Progenitor cell of endocrine pancreas (in vitro differentiated cells): Measurements from ENCODE around the gene AKR1C3. TPM values are rescaled to one million over a fixed set of nuclear protein-coding genes. Genes with fewer than 3 reads are reported as not detected.
"Not testable (repeated sequence)": the region's sequence is repeated elsewhere in the genome, so short reads cannot be mapped to it uniquely, and the experiment has no call there.

ENCODE experiments used
- DNase-seq: peaks from one replicate; pipeline ENCODE4 v3.0.0; 2021; ENCODE audit warnings: low spot score; ENCODE audit not compliant: unreplicated experiment
- H3K27ac Mint-ChIP-seq: 2 replicates; pipeline ENCODE4 v1.8.0; 2021; ENCODE audit warnings: mild to moderate bottlenecking, moderate library complexity, mixed read lengths
- H3K27me3 Mint-ChIP-seq: 2 replicates; pipeline ENCODE4 v1.8.0; 2021; ENCODE audit warnings: mixed read lengths
- H3K36me3 Mint-ChIP-seq: 2 replicates; pipeline ENCODE4 v1.8.0; 2022; ENCODE audit warnings: mixed read lengths; ENCODE audit not compliant: insufficient read depth
- H3K4me1 Mint-ChIP-seq: 2 replicates; pipeline ENCODE4 v1.8.0; 2021; ENCODE audit warnings: low read depth, mixed read lengths
- H3K4me3 Mint-ChIP-seq: 2 replicates; pipeline ENCODE4 v1.8.0; 2021; ENCODE audit warnings: low read depth, mild to moderate bottlenecking, moderate library complexity, mixed read lengths
- H3K9me3 Mint-ChIP-seq: 2 replicates; pipeline ENCODE4 v1.8.0; 2021; ENCODE audit warnings: low read depth, mixed read lengths
- long read RNA-seq: library from polyadenylated mRNA; unstranded; transcript quantifications from one replicate; pipeline ENCODE4 v2.0.0, GENCODE V29; 2020
- total RNA-seq: library from RNA; stranded (reverse); gene quantifications from 2 replicates; pipeline ENCODE4 v1.2.1, GENCODE V29; 2021
- TF ChIP-seq, protein P1 (sequence below): fragments of 200-600 bp; sonication (generic); IDR thresholded peaks from one replicate; pipeline ENCODE4 v1.5.0; 2021; ENCODE audit warnings: antibody characterized with exemption, mild to moderate bottlenecking; ENCODE audit not compliant: unreplicated experiment

The AKR1C3 gene
- total RNA-seq = 4.6 and 9.3 TPM in 2 replicates
- long read RNA-seq, partial matches to known transcripts = 0 of 13 reads
- long read RNA-seq, other reads (novel, unspliced or antisense) = 7 of 13 reads

DNA sequence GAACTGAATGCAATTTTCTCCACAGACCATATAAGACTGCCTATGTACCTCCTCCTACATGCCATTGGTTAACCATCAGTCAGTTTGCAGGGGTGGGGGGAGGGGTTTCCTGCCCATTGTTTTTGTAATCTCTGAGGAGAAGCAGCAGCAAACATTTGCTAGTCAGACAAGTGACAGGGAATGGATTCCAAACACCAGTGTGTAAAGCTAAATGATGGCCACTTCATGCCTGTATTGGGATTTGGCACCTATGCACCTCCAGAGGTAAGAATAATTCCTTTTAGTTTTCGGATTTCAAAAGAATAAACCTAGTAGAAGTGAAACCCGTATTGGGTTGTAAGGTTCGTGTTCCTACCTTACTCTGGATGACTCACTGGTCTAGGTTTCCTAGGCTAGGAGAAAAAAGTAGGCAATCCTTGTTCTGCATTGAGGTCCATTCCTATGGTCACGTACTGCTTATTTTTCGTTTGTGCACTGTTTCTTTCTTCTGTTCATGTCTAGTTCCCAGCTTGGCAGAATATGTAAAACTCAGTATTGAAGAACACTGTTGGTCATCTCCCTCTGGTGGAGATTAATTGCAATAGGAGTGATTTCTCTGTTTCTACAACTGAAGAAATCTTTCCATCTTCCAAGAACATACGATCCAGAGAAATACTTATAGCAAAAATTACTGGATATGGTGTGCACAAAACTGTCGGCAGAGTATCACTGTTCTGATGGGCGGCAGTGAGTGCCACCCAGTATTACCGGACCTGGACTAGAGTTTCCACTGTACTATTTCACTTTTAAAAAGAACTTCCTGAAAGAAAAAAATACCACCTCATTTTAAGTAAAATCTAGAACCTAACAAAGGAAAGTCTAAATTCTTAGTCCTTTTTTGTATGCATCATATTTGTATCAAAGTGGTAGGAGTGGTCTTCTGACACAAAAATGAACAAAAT, at the start of gene AKR1C3:
AKR1C3 (plus strand) TSS at position 150 of the 941 bp plus-strand sequence; CDS start at position 181, 31 bp downstream.
- Mint-ChIP-seq H3K9me3 (peaks cover 14% of the 10 kb centered on the region), H3K27ac (no peak within 1 kb of the TSS), H3K27me3 (no peaks in the 10 kb centered on the region), H3K4me1 (no peaks in the 10 kb centered on the region), H3K4me3 (no peak within 1 kb of the TSS), H3K36me3 (no peaks in the 10 kb centered on the region)
- TF ChIP-seq, protein P1, sequence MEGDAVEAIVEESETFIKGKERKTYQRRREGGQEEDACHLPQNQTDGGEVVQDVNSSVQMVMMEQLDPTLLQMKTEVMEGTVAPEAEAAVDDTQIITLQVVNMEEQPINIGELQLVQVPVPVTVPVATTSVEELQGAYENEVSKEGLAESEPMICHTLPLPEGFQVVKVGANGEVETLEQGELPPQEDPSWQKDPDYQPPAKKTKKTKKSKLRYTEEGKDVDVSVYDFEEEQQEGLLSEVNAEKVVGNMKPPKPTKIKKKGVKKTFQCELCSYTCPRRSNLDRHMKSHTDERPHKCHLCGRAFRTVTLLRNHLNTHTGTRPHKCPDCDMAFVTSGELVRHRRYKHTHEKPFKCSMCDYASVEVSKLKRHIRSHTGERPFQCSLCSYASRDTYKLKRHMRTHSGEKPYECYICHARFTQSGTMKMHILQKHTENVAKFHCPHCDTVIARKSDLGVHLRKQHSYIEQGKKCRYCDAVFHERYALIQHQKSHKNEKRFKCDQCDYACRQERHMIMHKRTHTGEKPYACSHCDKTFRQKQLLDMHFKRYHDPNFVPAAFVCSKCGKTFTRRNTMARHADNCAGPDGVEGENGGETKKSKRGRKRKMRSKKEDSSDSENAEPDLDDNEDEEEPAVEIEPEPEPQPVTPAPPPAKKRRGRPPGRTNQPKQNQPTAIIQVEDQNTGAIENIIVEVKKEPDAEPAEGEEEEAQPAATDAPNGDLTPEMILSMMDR = peak; percentile 40
- no peak for DNase-seq

- H3K27ac Mint-ChIP-seq = no peak overlapping the region
- TF ChIP-seq, protein P1 = no peak
- no peak overlapping the region for H3K4me3 Mint-ChIP-seq
- peaks cover 17% of the 10 kb centered on the region for H3K9me3 Mint-ChIP-seq
- no peak for DNase-seq
- H3K36me3 Mint-ChIP-seq = peaks cover 4% of the 10 kb centered on the region
- peaks cover 21% of the 10 kb centered on the region for H3K4me1 Mint-ChIP-seq
- H3K27me3 Mint-ChIP-seq = no peaks in the 10 kb centered on the region
Measured at GRCh38 chr10:5045095-5045494, 49.1 kb upstream of the AKR1C3 start.

DNA sequence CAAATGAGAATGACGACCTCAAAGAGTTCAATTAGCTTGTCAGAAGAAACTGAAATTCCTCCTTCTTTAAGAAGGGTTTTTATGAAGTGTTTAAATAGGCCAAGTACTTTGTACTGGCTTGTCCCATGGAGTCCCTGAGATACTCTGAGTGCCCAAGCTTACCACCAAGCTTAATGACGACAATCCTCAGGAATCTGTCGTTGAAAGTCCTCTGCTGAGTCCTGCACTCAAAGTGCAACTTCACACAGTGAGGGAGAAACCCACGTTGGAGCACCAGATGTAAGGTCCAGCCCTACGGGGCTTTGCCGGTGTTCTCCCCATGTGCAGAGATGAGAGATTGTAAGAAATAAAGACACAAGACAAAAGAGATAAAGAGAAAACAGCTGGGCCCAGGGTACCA, 47.8 kb upstream of the AKR1C3 start:
- no peaks in the 10 kb centered on the region for H3K27me3 Mint-ChIP-seq
- H3K4me1 Mint-ChIP-seq = peaks cover 21% of the 10 kb centered on the region
- peaks cover 12% of the 10 kb centered on the region for H3K9me3 Mint-ChIP-seq
- no peak overlapping the region for H3K4me3 Mint-ChIP-seq
- H3K27ac Mint-ChIP-seq = no peak overlapping the region
- no peak for DNase-seq
- H3K36me3 Mint-ChIP-seq = peaks cover 4% of the 10 kb centered on the region
- TF ChIP-seq, protein P1 = no peak

DNA sequence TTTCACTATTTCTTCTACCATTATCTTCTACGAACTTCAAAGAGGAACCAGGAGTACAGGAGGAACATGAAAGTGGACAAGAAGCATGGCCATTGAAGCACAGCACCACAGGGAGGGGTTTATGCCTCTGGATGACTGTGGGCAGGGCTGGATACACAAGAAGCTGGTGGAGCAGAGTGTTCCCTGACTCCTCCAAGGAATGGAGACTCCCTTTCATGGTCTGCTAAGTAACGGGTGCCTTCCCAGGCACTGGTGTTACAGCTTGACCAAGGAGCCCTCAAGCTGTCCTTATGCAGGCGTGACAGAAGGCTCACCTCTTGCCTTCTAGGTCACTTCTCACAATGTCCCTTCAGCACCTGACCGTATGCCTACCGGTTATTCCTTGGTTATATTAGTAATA, 47.2 kb upstream of the AKR1C3 start:
- H3K4me3 Mint-ChIP-seq, DNase-seq, H3K36me3 Mint-ChIP-seq, H3K27me3 Mint-ChIP-seq, H3K27ac Mint-ChIP-seq: not testable (repeated sequence)
- Mint-ChIP-seq H3K9me3 (peaks cover 18% of the 10 kb centered on the region), H3K4me1 (peaks cover 19% of the 10 kb centered on the region)

GRCh38 chr10:5047912-5048628, 46.1 kb upstream of the AKR1C3 start:
- TF ChIP-seq, protein P1 = no peak
- peaks cover 8% of the 10 kb centered on the region for H3K36me3 Mint-ChIP-seq
- DNase-seq = no peak
- no peaks in the 10 kb centered on the region for H3K27me3 Mint-ChIP-seq
- H3K4me1 Mint-ChIP-seq = peaks cover 18% of the 10 kb centered on the region
- no peak overlapping the region for H3K27ac Mint-ChIP-seq
- H3K9me3 Mint-ChIP-seq = peaks cover 22% of the 10 kb centered on the region
- H3K4me3 Mint-ChIP-seq = no peak overlapping the region

GRCh38 chr10:5052951-5053500, 41.2 kb upstream of the AKR1C3 start:
- not testable (repeated sequence) for H3K4me3 Mint-ChIP-seq, H3K4me1 Mint-ChIP-seq, H3K27me3 Mint-ChIP-seq, H3K36me3 Mint-ChIP-seq, H3K27ac Mint-ChIP-seq, DNase-seq
- peaks cover 12% of the 10 kb centered on the region for H3K9me3 Mint-ChIP-seq

GRCh38 chr10:5054831-5055230, 39.4 kb upstream of the AKR1C3 start:
- not testable (repeated sequence) for DNase-seq, H3K4me1 Mint-ChIP-seq, H3K27ac Mint-ChIP-seq, H3K27me3 Mint-ChIP-seq, H3K4me3 Mint-ChIP-seq, H3K36me3 Mint-ChIP-seq
- H3K9me3 Mint-ChIP-seq = peaks cover 22% of the 10 kb centered on the region

DNA sequence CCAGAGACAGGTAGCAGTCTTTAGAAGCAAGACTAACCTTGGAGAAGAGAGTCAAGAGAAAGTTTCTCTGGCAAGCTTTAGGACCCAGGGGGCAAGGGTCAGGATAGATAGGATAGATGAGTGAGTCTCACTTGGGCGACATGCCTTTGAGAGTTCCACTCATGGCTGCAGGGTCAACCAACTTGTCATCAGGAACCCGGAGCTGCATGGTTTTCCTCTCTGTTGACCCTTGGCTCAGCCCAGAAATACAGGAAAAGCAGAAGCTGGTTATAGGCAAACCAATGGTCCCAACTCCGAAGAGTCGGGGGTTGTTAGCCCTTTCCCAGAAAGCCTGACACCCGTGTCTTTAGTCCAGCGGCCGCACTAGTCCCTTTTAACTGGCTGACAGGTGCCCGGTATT, 34.9 kb upstream of the AKR1C3 start:
- H3K4me3 Mint-ChIP-seq, H3K36me3 Mint-ChIP-seq, H3K27ac Mint-ChIP-seq, DNase-seq, H3K27me3 Mint-ChIP-seq, H3K4me1 Mint-ChIP-seq: not testable (repeated sequence)
- H3K9me3 Mint-ChIP-seq = peaks cover 17% of the 10 kb centered on the region
